ENCODE measurements around the gene GAB1.

Gene GAB1

GRCh38 chr4:143477487-143477886 is 140.8 kb downstream of the GAB1 start:
- no peak overlapping the region for H3K4me3 ChIP-seq (ENCODE audit: low read depth in 1 of 2, low read length in 2 of 2)
- H3K27ac ChIP-seq (ENCODE audit: low read depth, low read length): no peak overlapping the region
- H3K36me3 ChIP-seq (ENCODE audit: insufficient read depth, low read length): no peaks in the 10 kb centered on the region
- H3K27me3 ChIP-seq (ENCODE audit: control insufficient read depth in 1 of 2, insufficient read depth in 2 of 2, low read length in 2 of 2): no peaks in the 10 kb centered on the region
- no peak overlapping the region for H3K9ac ChIP-seq (ENCODE audit: low read length)
- no peaks in the 10 kb centered on the region for H3K9me3 ChIP-seq (ENCODE audit: low read length)
- H3K4me1 ChIP-seq (ENCODE audit: insufficient read depth, low read length): no peaks in the 10 kb centered on the region

DNA sequence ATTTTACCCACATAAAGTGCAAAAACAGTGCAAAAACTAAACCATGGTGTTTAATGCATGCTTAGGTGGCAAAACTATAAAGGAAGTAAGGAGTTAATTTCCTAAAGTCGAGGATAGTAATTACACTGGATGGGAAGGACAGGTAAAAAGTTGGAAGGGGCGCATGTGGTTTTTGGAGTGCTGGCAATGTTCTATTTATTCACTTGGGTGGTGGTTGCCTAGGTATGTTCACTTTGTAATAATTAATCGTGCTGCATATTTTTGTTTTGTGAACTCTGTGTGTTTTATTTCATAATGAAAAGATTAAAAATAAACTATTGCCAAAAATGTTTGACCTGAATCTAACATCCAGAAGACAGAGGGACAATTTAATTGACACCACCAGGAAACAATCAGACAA is 144.7 kb downstream of the GAB1 start:
- no peaks in the 10 kb centered on the region for H3K4me1 ChIP-seq (ENCODE audit: insufficient read depth, low read length)
- H3K9me3 ChIP-seq (ENCODE audit: low read length): no peaks in the 10 kb centered on the region
- H3K36me3 ChIP-seq (ENCODE audit: insufficient read depth, low read length): no peaks in the 10 kb centered on the region
- H3K27me3 ChIP-seq (ENCODE audit: control insufficient read depth in 1 of 2, insufficient read depth in 2 of 2, low read length in 2 of 2): no peaks in the 10 kb centered on the region
- H3K9ac ChIP-seq (ENCODE audit: low read length): no peak overlapping the region
- no peak overlapping the region for H3K4me3 ChIP-seq (ENCODE audit: low read depth in 1 of 2, low read length in 2 of 2)
- H3K27ac ChIP-seq (ENCODE audit: low read depth, low read length): no peak overlapping the region

DNA sequence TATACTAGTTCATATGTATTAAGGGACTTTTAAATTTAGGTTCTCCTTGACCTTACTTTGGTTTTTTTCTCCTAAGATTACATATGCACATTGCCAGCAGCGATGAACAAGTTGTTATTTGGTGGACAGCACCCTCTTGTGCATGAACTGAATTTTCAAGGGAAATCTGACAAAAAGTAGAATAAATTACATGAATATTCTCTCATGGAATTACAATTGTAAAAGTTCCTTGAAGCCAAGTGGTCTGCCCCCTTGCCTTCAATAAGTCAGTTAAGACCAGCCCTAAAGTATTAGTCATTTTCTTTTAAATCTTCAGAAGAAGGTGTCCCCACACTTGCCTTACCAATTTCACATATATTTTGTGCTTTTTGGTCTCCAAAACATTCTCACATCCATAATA is 146.2 kb downstream of the GAB1 start:
- Histone ChIP-seq H3K9me3 (ENCODE audit: low read length) (no peaks in the 10 kb centered on the region), H3K4me1 (ENCODE audit: insufficient read depth, low read length) (no peaks in the 10 kb centered on the region), H3K36me3 (ENCODE audit: insufficient read depth, low read length) (no peaks in the 10 kb centered on the region), H3K27ac (ENCODE audit: low read depth, low read length) (no peak overlapping the region), H3K27me3 (ENCODE audit: control insufficient read depth in 1 of 2, insufficient read depth in 2 of 2, low read length in 2 of 2) (no peaks in the 10 kb centered on the region), H3K9ac (ENCODE audit: low read length) (no peak overlapping the region), H3K4me3 (ENCODE audit: low read depth in 1 of 2, low read length in 2 of 2) (no peak overlapping the region)

- Histone ChIP-seq H3K9ac (ENCODE audit: low read length) (no peak overlapping the region), H3K4me1 (ENCODE audit: insufficient read depth, low read length) (no peaks in the 10 kb centered on the region), H3K36me3 (ENCODE audit: insufficient read depth, low read length) (no peaks in the 10 kb centered on the region), H3K27me3 (ENCODE audit: control insufficient read depth in 1 of 2, insufficient read depth in 2 of 2, low read length in 2 of 2) (no peaks in the 10 kb centered on the region), H3K4me3 (ENCODE audit: low read depth in 1 of 2, low read length in 2 of 2) (no peak overlapping the region), H3K9me3 (ENCODE audit: low read length) (no peaks in the 10 kb centered on the region), H3K27ac (ENCODE audit: low read depth, low read length) (no peak overlapping the region)
Observed at GRCh38 chr4:143486314-143486713, 149.6 kb downstream of the GAB1 start.

GRCh38 chr4:143488687-143489086 is 152.0 kb downstream of the GAB1 start:
- no peaks in the 10 kb centered on the region for H3K9me3 ChIP-seq (ENCODE audit: low read length)
- H3K4me1 ChIP-seq (ENCODE audit: insufficient read depth, low read length): no peaks in the 10 kb centered on the region
- H3K36me3 ChIP-seq (ENCODE audit: insufficient read depth, low read length): no peaks in the 10 kb centered on the region
- H3K27ac ChIP-seq (ENCODE audit: low read depth, low read length): no peak overlapping the region
- no peak overlapping the region for H3K9ac ChIP-seq (ENCODE audit: low read length)
- H3K4me3 ChIP-seq (ENCODE audit: low read depth in 1 of 2, low read length in 2 of 2): no peak overlapping the region
- H3K27me3 ChIP-seq (ENCODE audit: control insufficient read depth in 1 of 2, insufficient read depth in 2 of 2, low read length in 2 of 2): no peaks in the 10 kb centered on the region

- Histone ChIP-seq H3K27me3 (ENCODE audit: control insufficient read depth in 1 of 2, insufficient read depth in 2 of 2, low read length in 2 of 2) (no peaks in the 10 kb centered on the region), H3K9ac (ENCODE audit: low read length) (no peak overlapping the region), H3K27ac (ENCODE audit: low read depth, low read length) (no peak overlapping the region), H3K4me1 (ENCODE audit: insufficient read depth, low read length) (no peaks in the 10 kb centered on the region), H3K4me3 (ENCODE audit: low read depth in 1 of 2, low read length in 2 of 2) (no peak overlapping the region), H3K9me3 (ENCODE audit: low read length) (no peaks in the 10 kb centered on the region), H3K36me3 (ENCODE audit: insufficient read depth, low read length) (no peaks in the 10 kb centered on the region)
Observed at GRCh38 chr4:143489106-143489505, 152.4 kb downstream of the GAB1 start.

GRCh38 chr4:143498021-143498420 is 161.3 kb downstream of the GAB1 start:
- Histone ChIP-seq H3K9ac (ENCODE audit: low read length) (no peak overlapping the region), H3K27me3 (ENCODE audit: control insufficient read depth in 1 of 2, insufficient read depth in 2 of 2, low read length in 2 of 2) (no peaks in the 10 kb centered on the region), H3K27ac (ENCODE audit: low read depth, low read length) (no peak overlapping the region), H3K36me3 (ENCODE audit: insufficient read depth, low read length) (no peaks in the 10 kb centered on the region), H3K9me3 (ENCODE audit: low read length) (no peaks in the 10 kb centered on the region), H3K4me3 (ENCODE audit: low read depth in 1 of 2, low read length in 2 of 2) (no peak overlapping the region), H3K4me1 (ENCODE audit: insufficient read depth, low read length) (no peaks in the 10 kb centered on the region)

DNA sequence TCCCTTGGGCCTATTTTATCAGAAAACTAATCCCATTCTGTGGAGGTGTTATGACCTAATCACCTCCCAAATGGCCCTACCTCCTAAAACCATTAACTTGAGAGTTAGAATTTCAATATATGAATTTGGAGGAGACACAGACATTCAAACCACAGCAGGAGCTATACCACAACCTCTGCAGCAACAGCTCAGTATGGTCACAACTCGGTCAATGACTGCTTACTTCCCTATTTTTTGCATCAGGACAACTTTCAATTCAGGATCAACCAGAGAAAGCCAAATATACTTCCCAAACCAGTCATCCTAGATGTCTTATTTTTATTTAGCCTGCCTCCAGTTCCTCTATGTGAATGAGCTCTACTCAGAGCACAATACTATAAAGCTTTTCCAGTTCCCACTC is 165.6 kb downstream of the GAB1 start:
- no peaks in the 10 kb centered on the region for H3K36me3 ChIP-seq (ENCODE audit: insufficient read depth, low read length)
- no peak overlapping the region for H3K9ac ChIP-seq (ENCODE audit: low read length)
- H3K9me3 ChIP-seq (ENCODE audit: low read length): no peaks in the 10 kb centered on the region
- no peaks in the 10 kb centered on the region for H3K27me3 ChIP-seq (ENCODE audit: control insufficient read depth in 1 of 2, insufficient read depth in 2 of 2, low read length in 2 of 2)
- no peak overlapping the region for H3K4me3 ChIP-seq (ENCODE audit: low read depth in 1 of 2, low read length in 2 of 2)
- H3K27ac ChIP-seq (ENCODE audit: low read depth, low read length): no peak overlapping the region
- no peaks in the 10 kb centered on the region for H3K4me1 ChIP-seq (ENCODE audit: insufficient read depth, low read length)

GRCh38 chr4:143506031-143506430 is 169.4 kb downstream of the GAB1 start:
- Histone ChIP-seq H3K27me3 (ENCODE audit: control insufficient read depth in 1 of 2, insufficient read depth in 2 of 2, low read length in 2 of 2) (no peaks in the 10 kb centered on the region), H3K27ac (ENCODE audit: low read depth, low read length) (no peak overlapping the region), H3K9ac (ENCODE audit: low read length) (no peak overlapping the region), H3K4me3 (ENCODE audit: low read depth in 1 of 2, low read length in 2 of 2) (no peak overlapping the region), H3K36me3 (ENCODE audit: insufficient read depth, low read length) (no peaks in the 10 kb centered on the region), H3K9me3 (ENCODE audit: low read length) (no peaks in the 10 kb centered on the region), H3K4me1 (ENCODE audit: insufficient read depth, low read length) (no peaks in the 10 kb centered on the region)

GRCh38 chr4:143511906-143512305 is 175.2 kb downstream of the GAB1 start:
- no peaks in the 10 kb centered on the region for H3K27me3 ChIP-seq (ENCODE audit: control insufficient read depth in 1 of 2, insufficient read depth in 2 of 2, low read length in 2 of 2)
- no peaks in the 10 kb centered on the region for H3K36me3 ChIP-seq (ENCODE audit: insufficient read depth, low read length)
- H3K27ac ChIP-seq (ENCODE audit: low read depth, low read length): no peak overlapping the region
- no peaks in the 10 kb centered on the region for H3K9me3 ChIP-seq (ENCODE audit: low read length)
- H3K9ac ChIP-seq (ENCODE audit: low read length): no peak overlapping the region
- H3K4me1 ChIP-seq (ENCODE audit: insufficient read depth, low read length): peaks cover 27% of the 10 kb centered on the region
- no peak overlapping the region for H3K4me3 ChIP-seq (ENCODE audit: low read depth in 1 of 2, low read length in 2 of 2)

GRCh38 chr4:143512978-143513313 is 176.3 kb downstream of the GAB1 start:
- peaks cover 35% of the 10 kb centered on the region for H3K4me1 ChIP-seq (ENCODE audit: insufficient read depth, low read length)
- H3K27ac ChIP-seq (ENCODE audit: low read depth, low read length): peak overlapping the region; percentile 94
- no peaks in the 10 kb centered on the region for H3K9me3 ChIP-seq (ENCODE audit: low read length)
- peak overlapping the region; percentile 76 to 93 for H3K4me3 ChIP-seq (ENCODE audit: low read depth in 1 of 2, low read length in 2 of 2)
- H3K9ac ChIP-seq (ENCODE audit: low read length): peak overlapping the region; percentile 100
- peaks cover 9% of the 10 kb centered on the region for H3K36me3 ChIP-seq (ENCODE audit: insufficient read depth, low read length)
- H3K27me3 ChIP-seq (ENCODE audit: control insufficient read depth in 1 of 2, insufficient read depth in 2 of 2, low read length in 2 of 2): no peaks in the 10 kb centered on the region

- H3K9ac ChIP-seq (ENCODE audit: low read length): peak within 1 kb of the TSS; percentile 100
- H3K4me3 ChIP-seq (ENCODE audit: low read depth in 1 of 2, low read length in 2 of 2): peak within 1 kb of the TSS; percentile 76 to 93
- H3K27me3 ChIP-seq (ENCODE audit: control insufficient read depth in 1 of 2, insufficient read depth in 2 of 2, low read length in 2 of 2): no peaks in the 10 kb centered on the region
- no peaks in the 10 kb centered on the region for H3K9me3 ChIP-seq (ENCODE audit: low read length)
- H3K27ac ChIP-seq (ENCODE audit: low read depth, low read length): peak within 1 kb of the TSS; percentile 94
- peaks cover 35% of the 10 kb centered on the region for H3K4me1 ChIP-seq (ENCODE audit: insufficient read depth, low read length)
- H3K36me3 ChIP-seq (ENCODE audit: insufficient read depth, low read length): peaks cover 13% of the 10 kb centered on the region
Observed at GRCh38 chr4:143513314-143514168, 176.9 kb downstream of the GAB1 start, which contains the start of gene SMARCA5. Gene SMARCA5 (plus strand): TSS chr4:143513702. CDS start chr4:143513925, 223 bp downstream.

All from muscle layer of colon (tissue), 2 donors.